ENCODE measurements around the gene PGAP1. TPM values are rescaled to one million over a fixed set of nuclear protein-coding genes. Genes with fewer than 3 reads are reported as not detected.

The PGAP1 gene
- total RNA-seq, 4 donors from 2014 or later: 6.9 to 26.0 (median 14.0) TPM

- no peak for TF ChIP-seq CTCF (IDR thresholded peaks at IDR 0.05)
- TF ChIP-seq POLR2A (IDR thresholded peaks at IDR 0.05): no peak
- H3K36me3 ChIP-seq: no peaks in the 10 kb centered on the region
- H3K9me3 ChIP-seq: no peaks in the 10 kb centered on the region
- intact Hi-C loops (cut with DNase I): no loop called here
- H3K27me3 ChIP-seq: no peaks in the 10 kb centered on the region
- DNase-seq: no peak
- H3K27ac ChIP-seq: no peak overlapping the region
- WGBS, 2 donors: 92 to 95% methylated on average over 2 of the region's 2 CpGs
- H3K4me1 ChIP-seq: no peaks in the 10 kb centered on the region
- H3K4me3 ChIP-seq (replicated peaks in 1 of 3): no peak overlapping the region
Observed at GRCh38 chr2:196840171-196840570, 86.3 kb downstream of the PGAP1 start.

GRCh38 chr2:196839574-196839973 is 86.9 kb downstream of the PGAP1 start:
- 97 to 98% methylated on average over 2 of the region's 2 CpGs for WGBS, 2 donors
- Histone ChIP-seq H3K27ac (no peak overlapping the region), H3K27me3 (no peaks in the 10 kb centered on the region), H3K9me3 (no peaks in the 10 kb centered on the region), H3K4me1 (no peaks in the 10 kb centered on the region), H3K36me3 (no peaks in the 10 kb centered on the region), H3K4me3 (replicated peaks in 1 of 3) (no peak overlapping the region)
- TF ChIP-seq CTCF (IDR thresholded peaks at IDR 0.05) (no peak), POLR2A (IDR thresholded peaks at IDR 0.05) (no peak)
- DNase-seq: no peak
- intact Hi-C loops (cut with DNase I): no loop called here

- Histone ChIP-seq H3K27ac (no peak overlapping the region), H3K4me3 (replicated peaks in 1 of 3) (no peak overlapping the region), H3K4me1 (no peaks in the 10 kb centered on the region), H3K9me3 (no peaks in the 10 kb centered on the region), H3K27me3 (no peaks in the 10 kb centered on the region), H3K36me3 (no peaks in the 10 kb centered on the region)
- intact Hi-C loops (cut with DNase I): no loop called here
- no peak for DNase-seq
- TF ChIP-seq CTCF (IDR thresholded peaks at IDR 0.05): no peak
- TF ChIP-seq POLR2A (IDR thresholded peaks at IDR 0.05): no peak
Observed at GRCh38 chr2:196836440-196836839, 90.1 kb downstream of the PGAP1 start.

GRCh38 chr2:196830701-196831100 is 95.8 kb downstream of the PGAP1 start:
- Histone ChIP-seq H3K27ac (no peak overlapping the region), H3K4me3 (replicated peaks in 1 of 3) (no peak overlapping the region), H3K9me3 (no peaks in the 10 kb centered on the region), H3K4me1 (no peaks in the 10 kb centered on the region), H3K36me3 (no peaks in the 10 kb centered on the region), H3K27me3 (no peaks in the 10 kb centered on the region)
- TF ChIP-seq POLR2A (IDR thresholded peaks at IDR 0.05): no peak
- WGBS, 2 donors: 90 to 94% methylated on average over 1 of the region's 1 CpG
- intact Hi-C loops (cut with DNase I): no loop called here
- no peak for DNase-seq

- 75 to 78% methylated on average over 2 of the region's 2 CpGs for WGBS, 2 donors
- no peak overlapping the region for H3K4me3 ChIP-seq (replicated peaks in 1 of 3)
- no peak overlapping the region for H3K27ac ChIP-seq
- no peaks in the 10 kb centered on the region for H3K27me3 ChIP-seq
- TF ChIP-seq POLR2A (IDR thresholded peaks at IDR 0.05): no peak
- no peak for TF ChIP-seq CTCF (IDR thresholded peaks at IDR 0.05)
- no peaks in the 10 kb centered on the region for H3K4me1 ChIP-seq
- intact Hi-C loops (cut with DNase I): no loop called here
- no peaks in the 10 kb centered on the region for H3K9me3 ChIP-seq
- DNase-seq: no peak
- no peaks in the 10 kb centered on the region for H3K36me3 ChIP-seq
Observed at GRCh38 chr2:196827356-196827755, 99.2 kb downstream of the PGAP1 start.
